ENCODE results near the gene SAMSN1. TPM values are rescaled to one million over a fixed set of nuclear protein-coding genes. Genes with fewer than 3 reads are reported as not detected.
"Not testable (repeated sequence)": the region's sequence is repeated elsewhere in the genome, so short reads cannot be mapped to it uniquely, and the experiment has no call there.

Gene SAMSN1
- total RNA-seq, 2 experiments from 2014 or later: 2.8 TPM; not detected in 1

GRCh38 chr21:14520535-14520934 lies 25.6 kb downstream of the SAMSN1 start:
- no peaks in the 10 kb centered on the region for H3K9me2 ChIP-seq (ENCODE audit: insufficient read depth, low read length)
- ChIA-PET POLR2A (no interaction called here), CTCF (ENCODE audit: unreplicated experiment) (no interaction called here)
- H3K79me2 ChIP-seq (ENCODE audit: insufficient read depth, low read depth, low read length): no peaks in the 10 kb centered on the region
- H3K36me3 ChIP-seq (ENCODE audit: insufficient read depth, low read length): no peaks in the 10 kb centered on the region
- intact Hi-C loops (cut with micrococcal nuclease; ENCODE audit: unreplicated experiment): no loop called here
- H3K4me1 ChIP-seq (ENCODE audit: insufficient read depth, low read length, poor library complexity, severe bottlenecking): no peaks in the 10 kb centered on the region
- no peaks in the 10 kb centered on the region for H3K9me3 ChIP-seq (ENCODE audit: low read length)
- peak overlapping the region; percentile 23; the same call in 1 of the 2 replicates for H3K4me2 ChIP-seq (ENCODE audit: low read length)
- peak overlapping the region; percentile 41; the same call in 1 of the 2 replicates for H2AFZ ChIP-seq (ENCODE audit: low read length)
- TF ChIP-seq CTCF (conservative IDR thresholded peaks at IDR 0.05; ENCODE audit: low read length) (no peak), EZH2phosphoT487 (IDR thresholded peaks at IDR 0.05; ENCODE audit: borderline replicate concordance, low read depth, low read length) (no peak)
- H3K27ac ChIP-seq (ENCODE audit: low read depth, low read length, poor library complexity, severe bottlenecking): no peak overlapping the region
- DNase-seq (ENCODE audit: low spot score): no peak
- H3K4me3 ChIP-seq (ENCODE audit: low read depth, low read length, poor library complexity, severe bottlenecking): no peak overlapping the region
- BruUV-seq (replicated peaks): no TSS peak
- H4K20me1 ChIP-seq (ENCODE audit: insufficient read depth, low read length): no peaks in the 10 kb centered on the region

- BruUV-seq (replicated peaks): no TSS peak
- ChIA-PET POLR2A (interaction anchor here (0.9 to 1.7 kb wide), 2 partner anchors 10 to 17 kb away, joined by 4 to 5 read pairs; no protein-coding TSS in a partner anchor), CTCF (ENCODE audit: unreplicated experiment) (no interaction called here)
- H3K36me3 ChIP-seq (ENCODE audit: insufficient read depth, low read length): no peaks in the 10 kb centered on the region
- intact Hi-C loops (cut with micrococcal nuclease; ENCODE audit: unreplicated experiment): no loop called here
- no peaks in the 10 kb centered on the region for H3K79me2 ChIP-seq (ENCODE audit: insufficient read depth, low read depth, low read length)
- H4K20me1 ChIP-seq (ENCODE audit: insufficient read depth, low read length): no peaks in the 10 kb centered on the region
- no peaks in the 10 kb centered on the region for H3K4me1 ChIP-seq (ENCODE audit: insufficient read depth, low read length, poor library complexity, severe bottlenecking)
- no peak overlapping the region for H3K27ac ChIP-seq (ENCODE audit: low read depth, low read length, poor library complexity, severe bottlenecking)
- no peaks in the 10 kb centered on the region for H3K9me2 ChIP-seq (ENCODE audit: insufficient read depth, low read length)
- no peak overlapping the region for H2AFZ ChIP-seq (ENCODE audit: low read length)
- no peak overlapping the region for H3K4me3 ChIP-seq (ENCODE audit: low read depth, low read length, poor library complexity, severe bottlenecking)
- DNase-seq (ENCODE audit: low spot score): no peak
- TF ChIP-seq EZH2phosphoT487 (IDR thresholded peaks at IDR 0.05; ENCODE audit: borderline replicate concordance, low read depth, low read length) (no peak), CTCF (conservative IDR thresholded peaks at IDR 0.05; ENCODE audit: low read length) (no peak)
- no peak overlapping the region for H3K4me2 ChIP-seq (ENCODE audit: low read length)
- H3K9me3 ChIP-seq (ENCODE audit: low read length): no peaks in the 10 kb centered on the region
Measured at GRCh38 chr21:14519000-14519399, 27.1 kb downstream of the SAMSN1 start.

- no peak overlapping the region for H2AFZ ChIP-seq (ENCODE audit: low read length)
- no peaks in the 10 kb centered on the region for H3K36me3 ChIP-seq (ENCODE audit: insufficient read depth, low read length)
- no peaks in the 10 kb centered on the region for H4K20me1 ChIP-seq (ENCODE audit: insufficient read depth, low read length)
- no peak overlapping the region for H3K4me3 ChIP-seq (ENCODE audit: low read depth, low read length, poor library complexity, severe bottlenecking)
- H3K4me1 ChIP-seq (ENCODE audit: insufficient read depth, low read length, poor library complexity, severe bottlenecking): no peaks in the 10 kb centered on the region
- BruUV-seq (replicated peaks): no TSS peak
- CTCF ChIA-PET (ENCODE audit: unreplicated experiment): no interaction called here
- no peaks in the 10 kb centered on the region for H3K9me2 ChIP-seq (ENCODE audit: insufficient read depth, low read length)
- POLR2A ChIA-PET: interaction anchor here (0.6 to 1.0 kb wide), 2 partner anchors 62 to 85 kb away, joined by 4 read pairs; no protein-coding TSS in a partner anchor
- no peak overlapping the region for H3K4me2 ChIP-seq (ENCODE audit: low read length)
- no peak for DNase-seq (ENCODE audit: low spot score)
- no peak overlapping the region for H3K27ac ChIP-seq (ENCODE audit: low read depth, low read length, poor library complexity, severe bottlenecking)
- H3K9me3 ChIP-seq (ENCODE audit: low read length): no peaks in the 10 kb centered on the region
- H3K79me2 ChIP-seq (ENCODE audit: insufficient read depth, low read depth, low read length): no peaks in the 10 kb centered on the region
- TF ChIP-seq EZH2phosphoT487 (IDR thresholded peaks at IDR 0.05; ENCODE audit: borderline replicate concordance, low read depth, low read length): no peak
- intact Hi-C loops (cut with micrococcal nuclease; ENCODE audit: unreplicated experiment): no loop called here
Measured at GRCh38 chr21:14513804-14514203, 32.3 kb downstream of the SAMSN1 start.

GRCh38 chr21:14506859-14507457 lies 39.2 kb downstream of the SAMSN1 start:
- POLR2A ChIA-PET: interaction anchor here (1.1 kb wide), 1 partner anchor 36 kb away, joined by 3 read pairs; no protein-coding TSS in a partner anchor
- BruUV-seq (replicated peaks); CTCF ChIA-PET (ENCODE audit: unreplicated experiment); intact Hi-C loops (cut with micrococcal nuclease; ENCODE audit: unreplicated experiment); H3K27ac ChIP-seq (ENCODE audit: low read depth, low read length, poor library complexity, severe bottlenecking); H3K36me3 ChIP-seq (ENCODE audit: insufficient read depth, low read length); H2AFZ ChIP-seq (ENCODE audit: low read length); H3K4me1 ChIP-seq (ENCODE audit: insufficient read depth, low read length, poor library complexity, severe bottlenecking); H3K4me3 ChIP-seq (ENCODE audit: low read depth, low read length, poor library complexity, severe bottlenecking); H3K9me2 ChIP-seq (ENCODE audit: insufficient read depth, low read length); H4K20me1 ChIP-seq (ENCODE audit: insufficient read depth, low read length); DNase-seq (ENCODE audit: low spot score); H3K9me3 ChIP-seq (ENCODE audit: low read length); H3K4me2 ChIP-seq (ENCODE audit: low read length); H3K79me2 ChIP-seq (ENCODE audit: insufficient read depth, low read depth, low read length): not testable (repeated sequence)

Measured in OCI-LY7 (cell line).